ENCODE data around the gene CEBPA.

The CEBPA gene

DNA sequence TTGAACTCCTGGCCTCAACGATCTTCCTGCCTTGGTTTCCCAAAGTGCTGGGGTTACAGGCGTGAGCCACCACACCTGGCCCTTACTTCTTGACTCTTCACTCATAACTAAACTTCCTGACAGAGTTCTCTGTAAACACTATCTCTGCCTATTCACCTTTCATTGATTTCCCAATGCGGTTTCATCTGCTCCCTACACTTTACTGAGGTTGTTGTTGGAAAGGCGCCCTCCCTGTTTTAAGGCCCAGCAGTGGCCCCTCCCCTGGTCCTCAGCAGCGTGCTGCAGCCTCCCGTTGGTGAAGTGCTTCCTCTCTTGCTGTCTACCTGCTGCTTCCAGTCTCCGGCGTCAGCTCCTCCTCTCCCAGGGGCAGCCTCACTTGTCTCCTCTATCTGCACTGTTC is 26.7 kb upstream of the CEBPA start:
- H3K36me3 ChIP-seq (replicated peaks; ENCODE audit: insufficient read depth, low read length), result no peaks in the 10 kb centered on the region
- no peaks in the 10 kb centered on the region for H3F3A ChIP-seq (ENCODE audit: insufficient read depth, low read length)
- TF ChIP-seq, protein P1, sequence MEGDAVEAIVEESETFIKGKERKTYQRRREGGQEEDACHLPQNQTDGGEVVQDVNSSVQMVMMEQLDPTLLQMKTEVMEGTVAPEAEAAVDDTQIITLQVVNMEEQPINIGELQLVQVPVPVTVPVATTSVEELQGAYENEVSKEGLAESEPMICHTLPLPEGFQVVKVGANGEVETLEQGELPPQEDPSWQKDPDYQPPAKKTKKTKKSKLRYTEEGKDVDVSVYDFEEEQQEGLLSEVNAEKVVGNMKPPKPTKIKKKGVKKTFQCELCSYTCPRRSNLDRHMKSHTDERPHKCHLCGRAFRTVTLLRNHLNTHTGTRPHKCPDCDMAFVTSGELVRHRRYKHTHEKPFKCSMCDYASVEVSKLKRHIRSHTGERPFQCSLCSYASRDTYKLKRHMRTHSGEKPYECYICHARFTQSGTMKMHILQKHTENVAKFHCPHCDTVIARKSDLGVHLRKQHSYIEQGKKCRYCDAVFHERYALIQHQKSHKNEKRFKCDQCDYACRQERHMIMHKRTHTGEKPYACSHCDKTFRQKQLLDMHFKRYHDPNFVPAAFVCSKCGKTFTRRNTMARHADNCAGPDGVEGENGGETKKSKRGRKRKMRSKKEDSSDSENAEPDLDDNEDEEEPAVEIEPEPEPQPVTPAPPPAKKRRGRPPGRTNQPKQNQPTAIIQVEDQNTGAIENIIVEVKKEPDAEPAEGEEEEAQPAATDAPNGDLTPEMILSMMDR (IDR thresholded peaks at IDR 0.05; ENCODE audit: low read length), result no peak
- TF ChIP-seq EZH2phosphoT487 (IDR thresholded peaks at IDR 0.05; ENCODE audit: low read length) (no peak), EZH2 (optimal IDR thresholded peaks at IDR 0.05; ENCODE audit: low read depth, low read length) (no peak)
- no peak overlapping the region for H3K27ac ChIP-seq (ENCODE audit: low read length)
- no peaks in the 10 kb centered on the region for H3K4me1 ChIP-seq (ENCODE audit: low read length)
- no peak overlapping the region for H3K4me2 ChIP-seq (ENCODE audit: low read depth, low read length)
- no peaks in the 10 kb centered on the region for H3K79me2 ChIP-seq (ENCODE audit: low read length)
- H4K20me1 ChIP-seq (ENCODE audit: insufficient read depth, low read length), result no peaks in the 10 kb centered on the region
- H3K9me3 ChIP-seq (replicated peaks; ENCODE audit: insufficient read depth, low read length), result no peaks in the 10 kb centered on the region
- no peaks in the 10 kb centered on the region; the same call in 1 of the 2 replicates for H3K27me3 ChIP-seq (replicated peaks; ENCODE audit: insufficient read depth, low read length)
- H3K4me3 ChIP-seq (ENCODE audit: low read length), result no peak overlapping the region
- H2AFZ ChIP-seq (ENCODE audit: low read length), result no peak overlapping the region
- no peak overlapping the region for H3K9ac ChIP-seq (ENCODE audit: low read length)
- DNase-seq, result no peak
- no peaks in the 10 kb centered on the region for H3K9me2 ChIP-seq (replicated peaks; ENCODE audit: insufficient read depth, low read length)

DNA sequence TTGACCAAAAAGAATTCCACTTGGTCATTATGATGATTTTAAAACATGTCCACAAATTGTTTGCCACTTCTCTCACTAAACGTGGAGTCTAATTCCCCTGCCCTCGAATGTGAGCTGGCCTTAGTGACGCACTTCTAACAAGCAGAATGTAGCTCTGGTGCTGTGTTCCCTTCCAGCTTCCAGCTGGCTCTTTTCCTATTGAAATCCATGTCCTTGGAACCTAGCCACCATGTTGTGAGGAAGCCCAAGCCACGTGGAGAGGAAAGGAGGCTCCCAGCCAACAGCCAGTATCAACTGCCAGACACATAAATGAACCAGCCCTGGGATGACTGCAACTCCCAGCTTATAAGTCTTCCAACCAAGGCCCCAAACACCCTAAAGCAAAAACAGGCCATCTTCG is 23.6 kb upstream of the CEBPA start:
- H4K20me1 ChIP-seq (ENCODE audit: insufficient read depth, low read length), result no peaks in the 10 kb centered on the region
- TF ChIP-seq, protein P1 (IDR thresholded peaks at IDR 0.05; ENCODE audit: low read length), result no peak
- TF ChIP-seq EZH2 (optimal IDR thresholded peaks at IDR 0.05; ENCODE audit: low read depth, low read length), result no peak
- TF ChIP-seq EZH2phosphoT487 (IDR thresholded peaks at IDR 0.05; ENCODE audit: low read length), result no peak
- no peaks in the 10 kb centered on the region for H3F3A ChIP-seq (ENCODE audit: insufficient read depth, low read length)
- H3K9me3 ChIP-seq (replicated peaks; ENCODE audit: insufficient read depth, low read length), result no peaks in the 10 kb centered on the region
- no peaks in the 10 kb centered on the region for H3K9me2 ChIP-seq (replicated peaks; ENCODE audit: insufficient read depth, low read length)
- no peak overlapping the region for H2AFZ ChIP-seq (ENCODE audit: low read length)
- no peak overlapping the region for H3K27ac ChIP-seq (ENCODE audit: low read length)
- H3K4me3 ChIP-seq (ENCODE audit: low read length), result no peak overlapping the region
- H3K9ac ChIP-seq (ENCODE audit: low read length), result no peak overlapping the region
- H3K36me3 ChIP-seq (replicated peaks; ENCODE audit: insufficient read depth, low read length), result no peaks in the 10 kb centered on the region
- DNase-seq, result no peak
- H3K27me3 ChIP-seq (replicated peaks; ENCODE audit: insufficient read depth, low read length), result no peaks in the 10 kb centered on the region; the same call in 1 of the 2 replicates
- H3K79me2 ChIP-seq (ENCODE audit: low read length), result no peaks in the 10 kb centered on the region
- H3K4me2 ChIP-seq (ENCODE audit: low read depth, low read length), result no peak overlapping the region
- H3K4me1 ChIP-seq (ENCODE audit: low read length), result no peaks in the 10 kb centered on the region

DNA sequence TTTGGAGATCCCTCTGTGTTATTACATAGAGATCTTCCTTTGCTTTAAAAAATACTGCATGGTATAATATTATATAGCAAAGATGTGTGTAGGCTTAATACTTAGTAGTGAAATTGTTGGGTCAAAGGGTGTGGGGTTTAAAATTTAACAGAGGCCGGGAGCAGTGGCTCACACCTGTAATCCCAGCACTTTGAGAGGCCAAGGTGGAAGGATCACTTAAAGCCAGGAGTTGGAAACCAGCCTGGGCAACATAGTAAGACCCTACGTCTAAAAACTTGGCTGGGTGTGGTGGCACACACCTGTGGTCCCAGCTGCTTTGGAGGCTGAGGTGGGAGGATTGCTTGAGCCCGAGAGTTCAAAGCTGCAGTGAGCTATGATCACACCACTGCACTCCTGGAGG is 22.3 kb upstream of the CEBPA start:
- H3K27me3 ChIP-seq (replicated peaks; ENCODE audit: insufficient read depth, low read length), result no peaks in the 10 kb centered on the region; the same call in 1 of the 2 replicates
- no peaks in the 10 kb centered on the region for H3K9me3 ChIP-seq (replicated peaks; ENCODE audit: insufficient read depth, low read length)
- no peak overlapping the region for H3K27ac ChIP-seq (ENCODE audit: low read length)
- H2AFZ ChIP-seq (ENCODE audit: low read length), result no peak overlapping the region
- TF ChIP-seq EZH2phosphoT487 (IDR thresholded peaks at IDR 0.05; ENCODE audit: low read length), result no peak
- no peak for TF ChIP-seq EZH2 (optimal IDR thresholded peaks at IDR 0.05; ENCODE audit: low read depth, low read length)
- TF ChIP-seq, protein P1 (IDR thresholded peaks at IDR 0.05; ENCODE audit: low read length), result no peak
- H3K4me3 ChIP-seq (ENCODE audit: low read length), result no peak overlapping the region
- no peak for DNase-seq
- H3K4me2 ChIP-seq (ENCODE audit: low read depth, low read length), result no peak overlapping the region
- H4K20me1 ChIP-seq (ENCODE audit: insufficient read depth, low read length), result no peaks in the 10 kb centered on the region
- H3K9ac ChIP-seq (ENCODE audit: low read length), result no peak overlapping the region
- no peaks in the 10 kb centered on the region for H3K4me1 ChIP-seq (ENCODE audit: low read length)
- H3K36me3 ChIP-seq (replicated peaks; ENCODE audit: insufficient read depth, low read length), result no peaks in the 10 kb centered on the region
- H3K9me2 ChIP-seq (replicated peaks; ENCODE audit: insufficient read depth, low read length), result no peaks in the 10 kb centered on the region
- H3K79me2 ChIP-seq (ENCODE audit: low read length), result no peaks in the 10 kb centered on the region
- H3F3A ChIP-seq (ENCODE audit: insufficient read depth, low read length), result no peaks in the 10 kb centered on the region
